ENCODE data around the gene TXNDC12.
"Not testable (repeated sequence)": the region's sequence is repeated elsewhere in the genome, so short reads cannot be mapped to it uniquely, and the experiment has no call there.

TXNDC12 gene

GRCh38 chr1:52055066-52055865 is at the start of gene TXNDC12:
Gene TXNDC12 (minus strand): TSS chr1:52055191. CDS start chr1:52055096, 95 bp downstream.
- Mint-ChIP-seq H3K36me3 (ENCODE audit: low read depth) (peaks cover 84% of the 10 kb centered on the region), H3K27me3 (no peaks in the 10 kb centered on the region), H3K4me1 (ENCODE audit: low read depth) (peaks cover 57% of the 10 kb centered on the region), H3K27ac (peak within 1 kb of the TSS; percentile 97), H3K9me3 (no peaks in the 10 kb centered on the region), H3K4me3 (peak within 1 kb of the TSS; percentile 98)
- DNase-seq: peak; percentile 77

- H3K27ac Mint-ChIP-seq: no peak overlapping the region
- no peaks in the 10 kb centered on the region for H3K9me3 Mint-ChIP-seq
- H3K4me1 Mint-ChIP-seq (ENCODE audit: low read depth): peaks cover 9% of the 10 kb centered on the region
- no peak overlapping the region for H3K4me3 Mint-ChIP-seq
- no peak for DNase-seq
- H3K27me3 Mint-ChIP-seq: no peaks in the 10 kb centered on the region
- no peaks in the 10 kb centered on the region for H3K36me3 Mint-ChIP-seq (ENCODE audit: low read depth)
These were observed 47.5 kb upstream of the TXNDC12 start for GRCh38 chr1:52102336-52103013.

- H3K36me3 Mint-ChIP-seq (ENCODE audit: low read depth): no peaks in the 10 kb centered on the region
- H3K27me3 Mint-ChIP-seq: no peaks in the 10 kb centered on the region
- H3K4me3 Mint-ChIP-seq: no peak overlapping the region
- H3K27ac Mint-ChIP-seq: no peak overlapping the region
- H3K4me1 Mint-ChIP-seq (ENCODE audit: low read depth): peaks cover 9% of the 10 kb centered on the region
- no peaks in the 10 kb centered on the region for H3K9me3 Mint-ChIP-seq
- DNase-seq: no peak
These were observed 43.3 kb upstream of the TXNDC12 start for GRCh38 chr1:52098139-52098871.

GRCh38 chr1:52096216-52096615 is 41.2 kb upstream of the TXNDC12 start:
- Mint-ChIP-seq H3K4me1 (ENCODE audit: low read depth) (no peaks in the 10 kb centered on the region), H3K27me3 (no peaks in the 10 kb centered on the region), H3K4me3 (no peak overlapping the region), H3K9me3 (no peaks in the 10 kb centered on the region), H3K27ac (no peak overlapping the region), H3K36me3 (ENCODE audit: low read depth) (peaks cover 4% of the 10 kb centered on the region)
- DNase-seq: no peak

- not testable (repeated sequence) for H3K27me3 Mint-ChIP-seq; H3K9me3 Mint-ChIP-seq; H3K4me1 Mint-ChIP-seq (ENCODE audit: low read depth); DNase-seq; H3K27ac Mint-ChIP-seq; H3K4me3 Mint-ChIP-seq
- peaks cover 22% of the 10 kb centered on the region for H3K36me3 Mint-ChIP-seq (ENCODE audit: low read depth)
These were observed 39.3 kb upstream of the TXNDC12 start for GRCh38 chr1:52094300-52094699.

- not testable (repeated sequence) for H3K4me3 Mint-ChIP-seq; H3K27me3 Mint-ChIP-seq; H3K9me3 Mint-ChIP-seq; H3K27ac Mint-ChIP-seq; DNase-seq; H3K4me1 Mint-ChIP-seq (ENCODE audit: low read depth)
- peaks cover 64% of the 10 kb centered on the region for H3K36me3 Mint-ChIP-seq (ENCODE audit: low read depth)
These were observed 32.9 kb upstream of the TXNDC12 start for GRCh38 chr1:52087892-52088291.

GRCh38 chr1:52080014-52080415 is 25.0 kb upstream of the TXNDC12 start:
- H3K4me1 Mint-ChIP-seq (ENCODE audit: low read depth): peaks cover 10% of the 10 kb centered on the region
- H3K4me3 Mint-ChIP-seq: no peak overlapping the region
- peaks cover 62% of the 10 kb centered on the region for H3K36me3 Mint-ChIP-seq (ENCODE audit: low read depth)
- H3K27ac Mint-ChIP-seq: peak overlapping the region; percentile 24
- no peaks in the 10 kb centered on the region for H3K27me3 Mint-ChIP-seq
- DNase-seq: no peak
- H3K9me3 Mint-ChIP-seq: no peaks in the 10 kb centered on the region

GRCh38 chr1:52077277-52077676 is 22.3 kb upstream of the TXNDC12 start:
- DNase-seq: not testable (repeated sequence)
- H3K36me3 Mint-ChIP-seq (ENCODE audit: low read depth): peaks cover 65% of the 10 kb centered on the region

GRCh38 chr1:52072291-52072690 is 17.3 kb upstream of the TXNDC12 start:
- H3K27me3 Mint-ChIP-seq: no peaks in the 10 kb centered on the region
- no peak for DNase-seq
- H3K4me1 Mint-ChIP-seq (ENCODE audit: low read depth): peaks cover 21% of the 10 kb centered on the region
- no peaks in the 10 kb centered on the region for H3K9me3 Mint-ChIP-seq
- H3K27ac Mint-ChIP-seq: peak overlapping the region; percentile 26
- peaks cover 75% of the 10 kb centered on the region for H3K36me3 Mint-ChIP-seq (ENCODE audit: low read depth)
- no peak overlapping the region for H3K4me3 Mint-ChIP-seq

More at GRCh38 chr1:52077277-52077676, 22.3 kb upstream of the TXNDC12 start:
- H3K4me3 Mint-ChIP-seq; H3K4me1 Mint-ChIP-seq (ENCODE audit: low read depth); H3K27me3 Mint-ChIP-seq; H3K9me3 Mint-ChIP-seq; H3K27ac Mint-ChIP-seq: not testable (repeated sequence)

GRCh38 chr1:52070704-52071103 is 15.7 kb upstream of the TXNDC12 start:
- H3K4me1 Mint-ChIP-seq (ENCODE audit: low read depth): peaks cover 19% of the 10 kb centered on the region
- H3K9me3 Mint-ChIP-seq: no peaks in the 10 kb centered on the region
- H3K36me3 Mint-ChIP-seq (ENCODE audit: low read depth): peaks cover 71% of the 10 kb centered on the region
- no peak for DNase-seq
- H3K27ac Mint-ChIP-seq: no peak overlapping the region
- H3K4me3 Mint-ChIP-seq: no peak overlapping the region
- no peaks in the 10 kb centered on the region for H3K27me3 Mint-ChIP-seq

- Mint-ChIP-seq H3K36me3 (ENCODE audit: low read depth) (peaks cover 89% of the 10 kb centered on the region), H3K4me1 (ENCODE audit: low read depth) (peaks cover 30% of the 10 kb centered on the region), H3K4me3 (no peak overlapping the region), H3K27ac (no peak overlapping the region), H3K27me3 (no peaks in the 10 kb centered on the region), H3K9me3 (no peaks in the 10 kb centered on the region)
- no peak for DNase-seq
These were observed 8.2 kb upstream of the TXNDC12 start for GRCh38 chr1:52063192-52063591.

GRCh38 chr1:52060822-52061221 is 5.8 kb upstream of the TXNDC12 start:
- Mint-ChIP-seq H3K9me3 (no peaks in the 10 kb centered on the region), H3K36me3 (ENCODE audit: low read depth) (peaks cover 87% of the 10 kb centered on the region), H3K27ac (no peak overlapping the region), H3K27me3 (no peaks in the 10 kb centered on the region), H3K4me3 (no peak overlapping the region), H3K4me1 (ENCODE audit: low read depth) (peaks cover 39% of the 10 kb centered on the region)
- DNase-seq: no peak

GRCh38 chr1:52059888-52060287 is 4.9 kb upstream of the TXNDC12 start:
- Mint-ChIP-seq H3K4me3 (no peak overlapping the region), H3K9me3 (no peaks in the 10 kb centered on the region), H3K4me1 (ENCODE audit: low read depth) (peaks cover 39% of the 10 kb centered on the region), H3K36me3 (ENCODE audit: low read depth) (peaks cover 87% of the 10 kb centered on the region), H3K27ac (no peak overlapping the region), H3K27me3 (no peaks in the 10 kb centered on the region)
- DNase-seq: no peak

- H3K9me3 Mint-ChIP-seq: no peaks in the 10 kb centered on the region
- DNase-seq: no peak
- peak overlapping the region; percentile 35 for H3K4me3 Mint-ChIP-seq
- H3K27me3 Mint-ChIP-seq: no peaks in the 10 kb centered on the region
- no peak overlapping the region for H3K27ac Mint-ChIP-seq
- peaks cover 40% of the 10 kb centered on the region for H3K4me1 Mint-ChIP-seq (ENCODE audit: low read depth)
- H3K36me3 Mint-ChIP-seq (ENCODE audit: low read depth): peaks cover 87% of the 10 kb centered on the region
These were observed 4.3 kb upstream of the TXNDC12 start for GRCh38 chr1:52059321-52059720.
